HepG2 (cell line): Measurements from ENCODE around the gene ABHD11. TPM values are rescaled to one million over a fixed set of nuclear protein-coding genes. Genes with fewer than 3 reads are reported as not detected.

Experiments
- ARNT ChIP-seq: fragments of 450-650 bp; IDR thresholded peaks from 2 replicates; pipeline ENCODE4 v1.6.1; 2017
- CREM ChIP-seq, 2 experiments: sonication (generic) in 1 of 2; formaldehyde crosslinking in 1 of 2; IDR thresholded peaks; 2 replicates each; pipeline versions ENCODE4 v1.4.0 to v1.6.1; 2016 to 2020; ENCODE audit warnings: antibody characterized with exemption in 1 of 2, mild to moderate bottlenecking in 1 of 2, missing genetic modification reagents in 1 of 2
- CSRNP2 ChIP-seq: sonication (generic); formaldehyde crosslinking; conservative IDR thresholded peaks from 2 replicates; pipeline ENCODE4 v1.8.0; 2022; ENCODE audit warnings: low read depth, missing genetic modification reagents
- EED ChIP-seq: sonication (generic); formaldehyde crosslinking; IDR thresholded peaks from 2 replicates; pipeline ENCODE4 v1.5.0; 2020; ENCODE audit warnings: mild to moderate bottlenecking, missing genetic modification reagents
- FOXA1 ChIP-seq, 2 experiments: fragments of 450-650 bp in 1 of 2; sonication (generic) in 1 of 2; formaldehyde crosslinking in 1 of 2; IDR thresholded peaks; 2 replicates each; pipeline versions ENCODE4 v1.4.0 to v1.6.1; 2016 to 2020; ENCODE audit warnings: missing genetic modification reagents in 1 of 2
- MEIS1 ChIP-seq: sonication (generic); formaldehyde crosslinking; IDR thresholded peaks from 2 replicates; pipeline ENCODE4 v1.9.0; 2021; ENCODE audit warnings: mild to moderate bottlenecking, missing genetic modification reagents, moderate library complexity, borderline replicate concordance
- PAXIP1 ChIP-seq: sonication (generic); formaldehyde crosslinking; conservative IDR thresholded peaks from 2 replicates; pipeline ENCODE4 v1.4.0; 2020; ENCODE audit warnings: mild to moderate bottlenecking, missing genetic modification reagents, moderate library complexity
- PRMT3 ChIP-seq: sonication (generic); formaldehyde crosslinking; IDR thresholded peaks from 2 replicates; pipeline ENCODE4 v1.8.1; 2022; ENCODE audit warnings: low read depth, mild to moderate bottlenecking, moderate library complexity, missing genetic modification reagents, borderline replicate concordance
- RAD51 ChIP-seq: fragments of 450-650 bp; IDR thresholded peaks from 2 replicates; pipeline ENCODE4 v1.6.1; 2016; ENCODE audit warnings: borderline replicate concordance
- SKI ChIP-seq: fragments of 450-650 bp; IDR thresholded peaks from one replicate; pipeline ENCODE4 v1.6.1; 2018; ENCODE audit warnings: mild to moderate bottlenecking; ENCODE audit not compliant: partially characterized antibody
- THYN1 ChIP-seq: sonication (generic); formaldehyde crosslinking; IDR thresholded peaks from 2 replicates; pipeline ENCODE4 v1.8.1; 2023; ENCODE audit warnings: low read depth, mild to moderate bottlenecking, moderate library complexity, missing genetic modification reagents, borderline replicate concordance
- ZBTB1 ChIP-seq: sonication (generic); formaldehyde crosslinking; IDR thresholded peaks from 2 replicates; pipeline ENCODE4 v1.4.0; 2020; ENCODE audit warnings: missing genetic modification reagents, borderline replicate concordance
- ZFP37 ChIP-seq: sonication (generic); formaldehyde crosslinking; IDR thresholded peaks from 2 replicates; pipeline ENCODE4 v1.4.0; 2020; ENCODE audit warnings: missing genetic modification reagents, borderline replicate concordance
- ZKSCAN8 ChIP-seq: IDR thresholded peaks from 2 replicates; pipeline ENCODE4 v1.6.1; 2016; ENCODE audit warnings: borderline replicate concordance, missing genetic modification reagents, missing compliant biosample characterization
- ZNF180 ChIP-seq: sonication (generic); formaldehyde crosslinking; IDR thresholded peaks from 2 replicates; pipeline ENCODE4 v1.4.0; 2020; ENCODE audit warnings: low read depth, missing genetic modification reagents, borderline replicate concordance
- ZNF451 ChIP-seq: sonication (generic); formaldehyde crosslinking; IDR thresholded peaks from 2 replicates; pipeline ENCODE4 v1.5.0; 2020; ENCODE audit warnings: mild to moderate bottlenecking, missing genetic modification reagents
- ZNF737 ChIP-seq: sonication (generic); formaldehyde crosslinking; IDR thresholded peaks from 2 replicates; pipeline ENCODE4 v1.5.0; 2020; ENCODE audit warnings: missing genetic modification reagents, mild to moderate bottlenecking, borderline replicate concordance
- polyA plus RNA-seq, 8 experiments: library from polyadenylated mRNA; depleted of rRNA in 3 of 8; stranded (reverse) in 7 of 8; unstranded in 1 of 8; fragments of >200 nt; fragmentation: Illumina TruSeq in 4 of 8; extraction: Trizol in 4 of 8; gene quantifications; 2 replicates each; pipeline versions ENCODE4 v1.2.1 to v1.2.3, GENCODE V29; 2011 to 2016; ENCODE audit warnings: low read depth in 4 of 8, missing spikeins in 1 of 8, mixed read lengths in 1 of 8; ENCODE audit not compliant: insufficient read depth in 1 of 8
- total RNA-seq, 5 experiments: library from RNA; depleted of rRNA; stranded (reverse); fragments of >200 nt; fragmentation: Illumina TruSeq; extraction: Trizol; gene quantifications; 2 replicates each; pipeline ENCODE4 v1.2.3, GENCODE V29; 2016; ENCODE audit warnings: low read depth in 1 of 5
- TF ChIP-seq, protein P1 (sequence below): sonication (generic); formaldehyde crosslinking; IDR thresholded peaks from 2 replicates; pipeline ENCODE4 v1.5.1; 2020; ENCODE audit warnings: mild to moderate bottlenecking, moderate library complexity, missing genetic modification reagents
- TF ChIP-seq, protein P2 (sequence below): sonication (generic); formaldehyde crosslinking; IDR thresholded peaks from 2 replicates; pipeline ENCODE4 v1.5.0; 2020; ENCODE audit warnings: mild to moderate bottlenecking, missing genetic modification reagents

Gene ABHD11
- total and polyA plus RNA-seq, 2 of the 13 experiments (the other 11 are each of a cell fraction or from before 2014, with no cell fraction given): 7.0 to 8.1 TPM

DNA sequence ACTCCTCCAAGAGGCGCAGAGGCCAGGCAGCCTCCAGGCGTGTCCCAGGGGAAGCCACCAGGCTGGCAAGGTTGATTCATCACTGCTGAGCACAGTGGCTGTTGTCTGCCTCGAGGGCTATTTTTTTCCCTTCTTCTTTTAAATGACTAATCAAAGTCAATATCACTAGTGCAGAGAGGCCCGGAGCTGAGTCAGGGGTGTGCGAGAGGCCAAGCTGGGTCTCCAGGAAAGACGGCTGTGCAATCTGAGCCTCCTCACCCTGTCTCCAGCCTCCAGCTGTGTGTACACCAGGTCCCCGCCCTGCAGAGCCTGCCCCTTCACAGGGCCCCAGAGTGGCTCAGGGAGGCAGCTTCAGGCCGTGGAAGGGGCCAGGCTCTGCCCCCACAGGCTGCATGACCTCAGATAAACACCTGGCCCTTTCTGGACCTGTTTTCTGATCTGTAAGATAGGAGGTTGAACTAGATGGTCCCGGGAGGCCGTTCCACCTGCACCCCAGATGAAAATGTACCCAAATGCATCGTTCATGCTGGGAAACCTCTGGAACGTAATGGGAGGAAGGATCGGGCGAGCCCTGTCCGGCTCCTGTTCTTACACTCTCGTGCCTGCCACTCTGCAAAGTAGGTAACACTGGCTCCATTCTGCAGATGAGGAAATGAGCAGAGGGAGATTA is 22.8 kb downstream of the ABHD11 start (continued):
- TF ChIP-seq ZBTB1 (CRISPR knock-in tag): no peak
- peak; percentile 45; the same call in 1 of the 2 replicates for TF ChIP-seq CREM (IDR thresholded peaks at IDR 0.05)
- TF ChIP-seq CREM (CRISPR knock-in tag; IDR thresholded peaks at IDR 0.05): no peak
- no peak for TF ChIP-seq ARNT
- TF ChIP-seq PRMT3 (CRISPR knock-in tag): no peak
- TF ChIP-seq, protein P1, sequence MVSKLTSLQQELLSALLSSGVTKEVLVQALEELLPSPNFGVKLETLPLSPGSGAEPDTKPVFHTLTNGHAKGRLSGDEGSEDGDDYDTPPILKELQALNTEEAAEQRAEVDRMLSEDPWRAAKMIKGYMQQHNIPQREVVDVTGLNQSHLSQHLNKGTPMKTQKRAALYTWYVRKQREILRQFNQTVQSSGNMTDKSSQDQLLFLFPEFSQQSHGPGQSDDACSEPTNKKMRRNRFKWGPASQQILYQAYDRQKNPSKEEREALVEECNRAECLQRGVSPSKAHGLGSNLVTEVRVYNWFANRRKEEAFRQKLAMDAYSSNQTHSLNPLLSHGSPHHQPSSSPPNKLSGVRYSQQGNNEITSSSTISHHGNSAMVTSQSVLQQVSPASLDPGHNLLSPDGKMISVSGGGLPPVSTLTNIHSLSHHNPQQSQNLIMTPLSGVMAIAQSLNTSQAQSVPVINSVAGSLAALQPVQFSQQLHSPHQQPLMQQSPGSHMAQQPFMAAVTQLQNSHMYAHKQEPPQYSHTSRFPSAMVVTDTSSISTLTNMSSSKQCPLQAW: no peak
- TF ChIP-seq, protein P2, sequence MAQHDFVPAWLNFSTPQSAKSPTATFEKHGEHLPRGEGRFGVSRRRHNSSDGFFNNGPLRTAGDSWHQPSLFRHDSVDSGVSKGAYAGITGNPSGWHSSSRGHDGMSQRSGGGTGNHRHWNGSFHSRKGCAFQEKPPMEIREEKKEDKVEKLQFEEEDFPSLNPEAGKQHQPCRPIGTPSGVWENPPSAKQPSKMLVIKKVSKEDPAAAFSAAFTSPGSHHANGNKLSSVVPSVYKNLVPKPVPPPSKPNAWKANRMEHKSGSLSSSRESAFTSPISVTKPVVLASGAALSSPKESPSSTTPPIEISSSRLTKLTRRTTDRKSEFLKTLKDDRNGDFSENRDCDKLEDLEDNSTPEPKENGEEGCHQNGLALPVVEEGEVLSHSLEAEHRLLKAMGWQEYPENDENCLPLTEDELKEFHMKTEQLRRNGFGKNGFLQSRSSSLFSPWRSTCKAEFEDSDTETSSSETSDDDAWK (CRISPR knock-in tag): no peak
- no peak for TF ChIP-seq RAD51
- peak; percentile 92 for TF ChIP-seq SKI
- 0 out of 2 replicates have a peak, but pooled peaks have one; percentile 34 for TF ChIP-seq FOXA1 (IDR thresholded peaks at IDR 0.05)
- TF ChIP-seq FOXA1 (CRISPR knock-in tag; IDR thresholded peaks at IDR 0.05): peak; percentile 93
- no peak for TF ChIP-seq MEIS1 (CRISPR knock-in tag)
- no peak for TF ChIP-seq CSRNP2
- 0 out of 2 replicates have a peak, but pooled peaks have one; percentile 54 for TF ChIP-seq EED (CRISPR knock-in tag)
- no peak for TF ChIP-seq ZNF737 (CRISPR knock-in tag)
- peak; percentile 87 for TF ChIP-seq PAXIP1 (CRISPR knock-in tag)
- peak; percentile 24; the same call in 1 of the 2 replicates for TF ChIP-seq ZFP37
- TF ChIP-seq ZNF180 (CRISPR knock-in tag): no peak
- TF ChIP-seq ZNF451: peak; percentile 49; the same call in 1 of the 2 replicates
- TF ChIP-seq THYN1: no peak
- 0 out of 2 replicates have a peak, but pooled peaks have one; percentile 65 for TF ChIP-seq ZKSCAN8
